Measurements from ENCODE around the gene SEC61B. TPM values are rescaled to one million over a fixed set of nuclear protein-coding genes. Genes with fewer than 3 reads are reported as not detected.

Gene SEC61B
- total RNA-seq, 1 experiment from 2014 or later: 125 TPM

GRCh38 chr9:99185934-99186333 lies 36.1 kb upstream of the SEC61B start:
- Histone ChIP-seq H3K27ac (ENCODE audit: low read depth, low read length) (no peak overlapping the region), H3K9ac (ENCODE audit: low read length) (no peak overlapping the region), H3K79me2 (ENCODE audit: insufficient read depth, low read length) (no peaks in the 10 kb centered on the region), H3K9me2 (ENCODE audit: insufficient read depth) (no peaks in the 10 kb centered on the region), H3K4me3 (replicated peaks in 1 of 2; ENCODE audit: low read depth in 1 of 2, low read length in 2 of 2) (no peak overlapping the region), H2AFZ (ENCODE audit: low read depth, low read length, poor library complexity, severe bottlenecking) (no peak overlapping the region), H3K4me1 (ENCODE audit: control insufficient read depth in 1 of 2, insufficient read depth in 2 of 2, low read length in 2 of 2) (peaks cover 0 to 4% of the 10 kb centered on the region in 2 experiments; a peak in 1 of 4 replicates), H3K9me3 (ENCODE audit: control insufficient read depth in 1 of 2, insufficient read depth in 1 of 2, low read depth in 1 of 2, low read length in 2 of 2) (no peaks in the 10 kb centered on the region), H4K20me1 (ENCODE audit: insufficient read depth) (no peaks in the 10 kb centered on the region), H3K36me3 (ENCODE audit: control insufficient read depth in 1 of 2, insufficient read depth in 2 of 2, low read length in 2 of 2) (no peaks in the 10 kb centered on the region), H3K4me2 (ENCODE audit: low read length) (no peak overlapping the region), H3K27me3 (ENCODE audit: insufficient read depth, low read length) (peaks cover 6% of the 10 kb centered on the region; the same call in 1 of the 2 replicates)
- intact Hi-C loops (cut with micrococcal nuclease): loop anchor here (10.0 kb wide), 3 partner anchors 619 to 1039 kb away; no protein-coding TSS in a partner anchor
- ChIA-PET POLR2A (interaction anchor here (0.6 kb wide), 1 partner anchor 10 kb away, joined by 3 read pairs; no protein-coding TSS in a partner anchor), RAD21 (ENCODE audit: low non-redundant PET in 1 of 2, low total read pairs in 2 of 2, uncharacterized antibody in 2 of 2, unreplicated experiment in 2 of 2) (interaction anchor here in 1 of 2 experiments (1.0 kb wide), 1 partner anchor 47 kb away, joined by 3 read pairs; no protein-coding TSS in a partner anchor), CTCF (interaction anchor here (2.1 kb wide), 1 partner anchor 1139 kb away, joined by 4 read pairs; no protein-coding TSS in a partner anchor)
- no peak for TF ChIP-seq REST (IDR thresholded peaks at IDR 0.05; ENCODE audit: low read depth)
- no peak for TF ChIP-seq EZH2 (IDR thresholded peaks at IDR 0.05)
- TF ChIP-seq POLR2AphosphoS5 (IDR thresholded peaks at IDR 0.05; ENCODE audit: low read depth, low read length): no peak
- TF ChIP-seq TCF7L2 (IDR thresholded peaks at IDR 0.05; ENCODE audit: borderline replicate concordance, extremely low read depth, insufficient read depth, insufficient read length): no peak
- no peak for TF ChIP-seq RAD21 (IDR thresholded peaks at IDR 0.05; ENCODE audit: low read depth)
- no peak for TF ChIP-seq YY1 (IDR thresholded peaks at IDR 0.05; ENCODE audit: extremely low read depth, insufficient replicate concordance, low read depth, low read length)
- no peak for TF ChIP-seq EZH2phosphoT487 (IDR thresholded peaks at IDR 0.05; ENCODE audit: borderline replicate concordance)
- TF ChIP-seq POLR2A (IDR thresholded peaks at IDR 0.05; ENCODE audit: borderline replicate concordance, extremely low read depth, insufficient read depth, insufficient read length): no peak
- no peak for TF ChIP-seq SIN3A (IDR thresholded peaks at IDR 0.05; ENCODE audit: low read depth)
- TF ChIP-seq ZNF274 (IDR thresholded peaks at IDR 0.05; ENCODE audit: low read depth, low read length): no peak
- no peak for TF ChIP-seq MAX (IDR thresholded peaks at IDR 0.05)
- no peak for TF ChIP-seq ELF1 (IDR thresholded peaks at IDR 0.05; ENCODE audit: borderline replicate concordance, low read depth)
- TF ChIP-seq SP1 (IDR thresholded peaks at IDR 0.05; ENCODE audit: low read depth): no peak
- TF ChIP-seq ATF3 (IDR thresholded peaks at IDR 0.05): no peak
- no peak for TF ChIP-seq JUND (IDR thresholded peaks at IDR 0.05)
- no TSS peak for BruUV-seq (replicated peaks)
- DNase-seq (ENCODE audit: low read depth, low spot score): no peak
- ATAC-seq: no peak
